ENCODE data around the gene ABLIM2. TPM values are rescaled to one million over a fixed set of nuclear protein-coding genes. Genes with fewer than 3 reads are reported as not detected.
"Not testable (repeated sequence)": the region's sequence is repeated elsewhere in the genome, so short reads cannot be mapped to it uniquely, and the experiment has no call there.

Gene ABLIM2
- total and polyA plus RNA-seq, 2 donors (not counting 1 experiment from before 2014, with no cell fraction given) = 3.3 to 79.0 TPM

GRCh38 chr4:7922466-7922865, 236.1 kb downstream of the ABLIM2 start:
- Histone ChIP-seq H3K27ac (ENCODE audit: low read length in 2 of 2) (no peak overlapping the region), H3K4me1 (ENCODE audit: control insufficient read depth in 2 of 2, insufficient read depth in 2 of 2, low read length in 2 of 2) (no peaks in the 10 kb centered on the region), H3K9ac (ENCODE audit: low read length) (no peak overlapping the region), H3K79me2 (ENCODE audit: control insufficient read depth, insufficient read depth, low read length) (no peaks in the 10 kb centered on the region), H3K9me3 (ENCODE audit: control extremely low read depth in 1 of 3, control insufficient read depth in 2 of 3, insufficient read depth in 1 of 3, low read length in 2 of 3) (no peaks in the 10 kb centered on the region), H3K36me3 (replicated peaks in 1 of 2; ENCODE audit: control extremely low read depth in 1 of 2, control insufficient read depth in 1 of 2, extremely low read depth in 1 of 2, insufficient read depth in 2 of 2, low read length in 1 of 2) (no peaks in the 10 kb centered on the region), H2AFZ (ENCODE audit: insufficient read depth, low read depth, low read length, poor library complexity, severe bottlenecking) (no peak overlapping the region), H3K27me3 (replicated peaks in 1 of 4; ENCODE audit: control extremely low read depth in 1 of 4, control insufficient read depth in 3 of 4, insufficient read depth in 4 of 4, low read length in 3 of 4) (no peaks in the 10 kb centered on the region), H4K20me1 (ENCODE audit: control insufficient read depth, insufficient read depth, low read length, poor library complexity, severe bottlenecking) (no peaks in the 10 kb centered on the region), H3K4me3 (ENCODE audit: control extremely low read depth in 1 of 5, extremely low read depth in 1 of 5, insufficient read depth in 1 of 5, low read depth in 2 of 5, low read length in 4 of 5) (no peak overlapping the region), H3K4me2 (replicated peaks; ENCODE audit: low read depth, low read length, poor library complexity, severe bottlenecking) (no peak overlapping the region)
- Mint-ChIP-seq H3K27ac (no peak overlapping the region), H3K4me3 (no peak overlapping the region), H3K4me1 (no peaks in the 10 kb centered on the region), H3K27me3 (peaks cover 9% of the 10 kb centered on the region), H3K9me3 (ENCODE audit: insufficient read depth) (no peaks in the 10 kb centered on the region)
- ChIA-PET CTCF (no interaction called here), POLR2A (no interaction called here)
- no peak for TF ChIP-seq EZH2 (IDR thresholded peaks at IDR 0.05; ENCODE audit: borderline replicate concordance, insufficient read depth, low read depth, low read length, poor library complexity, severe bottlenecking)
- TF ChIP-seq CTCF (IDR thresholded peaks at IDR 0.05) = no peak
- ATAC-seq (ENCODE audit: low read depth) (no peak), DNase-seq (no peak)
- 100% methylated on average over 4 of the region's 7 CpGs for WGBS (ENCODE audit: insufficient coverage)
- intact Hi-C loops (cut with micrococcal nuclease) = no loop called here

GRCh38 chr4:7918981-7919380, 239.6 kb downstream of the ABLIM2 start:
- no peaks in the 10 kb centered on the region for H3K79me2 ChIP-seq (ENCODE audit: control insufficient read depth, insufficient read depth, low read length)

GRCh38 chr4:7918187-7918586, 240.4 kb downstream of the ABLIM2 start:
- H3K4me3 Mint-ChIP-seq; H3K4me3 ChIP-seq (ENCODE audit: control extremely low read depth in 1 of 5, extremely low read depth in 1 of 5, insufficient read depth in 1 of 5, low read depth in 2 of 5, low read length in 4 of 5); intact Hi-C loops (cut with micrococcal nuclease); DNase-seq; H3K4me2 ChIP-seq (replicated peaks; ENCODE audit: low read depth, low read length, poor library complexity, severe bottlenecking); H3K79me2 ChIP-seq (ENCODE audit: control insufficient read depth, insufficient read depth, low read length); H3K27me3 ChIP-seq (replicated peaks in 1 of 4; ENCODE audit: control extremely low read depth in 1 of 4, control insufficient read depth in 3 of 4, insufficient read depth in 4 of 4, low read length in 3 of 4); POLR2A ChIA-PET; ATAC-seq (ENCODE audit: low read depth); H3K9ac ChIP-seq (ENCODE audit: low read length); CTCF ChIA-PET; H3K4me1 Mint-ChIP-seq; H4K20me1 ChIP-seq (ENCODE audit: control insufficient read depth, insufficient read depth, low read length, poor library complexity, severe bottlenecking); H3K9me3 ChIP-seq (ENCODE audit: control extremely low read depth in 1 of 3, control insufficient read depth in 2 of 3, insufficient read depth in 1 of 3, low read length in 2 of 3); H3K9me3 Mint-ChIP-seq (ENCODE audit: insufficient read depth); H3K27ac ChIP-seq (ENCODE audit: low read length in 2 of 2); H3K4me1 ChIP-seq (ENCODE audit: control insufficient read depth in 2 of 2, insufficient read depth in 2 of 2, low read length in 2 of 2); H3K27ac Mint-ChIP-seq; H2AFZ ChIP-seq (ENCODE audit: insufficient read depth, low read depth, low read length, poor library complexity, severe bottlenecking); H3K36me3 ChIP-seq (replicated peaks in 1 of 2; ENCODE audit: control extremely low read depth in 1 of 2, control insufficient read depth in 1 of 2, extremely low read depth in 1 of 2, insufficient read depth in 2 of 2, low read length in 1 of 2): not testable (repeated sequence)
- WGBS (ENCODE audit: insufficient coverage) = 92% methylated on average over 13 of the region's 18 CpGs
- peaks cover 20% of the 10 kb centered on the region for H3K27me3 Mint-ChIP-seq

More at GRCh38 chr4:7918981-7919380, 239.6 kb downstream of the ABLIM2 start:
- ChIA-PET POLR2A (no interaction called here), CTCF (no interaction called here)
- WGBS (ENCODE audit: insufficient coverage) = 90% methylated on average over 9 of the region's 12 CpGs
- no peaks in the 10 kb centered on the region for H3K4me1 ChIP-seq (ENCODE audit: control insufficient read depth in 2 of 2, insufficient read depth in 2 of 2, low read length in 2 of 2)
- H3K4me2 ChIP-seq (replicated peaks; ENCODE audit: low read depth, low read length, poor library complexity, severe bottlenecking) = no peak overlapping the region
- no peak overlapping the region for H2AFZ ChIP-seq (ENCODE audit: insufficient read depth, low read depth, low read length, poor library complexity, severe bottlenecking)
- no peaks in the 10 kb centered on the region for H3K27me3 ChIP-seq (replicated peaks in 1 of 4; ENCODE audit: control extremely low read depth in 1 of 4, control insufficient read depth in 3 of 4, insufficient read depth in 4 of 4, low read length in 3 of 4)
- H3K9me3 ChIP-seq (ENCODE audit: control extremely low read depth in 1 of 3, control insufficient read depth in 2 of 3, insufficient read depth in 1 of 3, low read length in 2 of 3) = no peaks in the 10 kb centered on the region
- no peak overlapping the region for H3K4me3 Mint-ChIP-seq
- ATAC-seq (ENCODE audit: low read depth) (no peak), DNase-seq (no peak)
- H3K4me3 ChIP-seq (ENCODE audit: control extremely low read depth in 1 of 5, extremely low read depth in 1 of 5, insufficient read depth in 1 of 5, low read depth in 2 of 5, low read length in 4 of 5) = no peak overlapping the region
- no peaks in the 10 kb centered on the region for H3K9me3 Mint-ChIP-seq (ENCODE audit: insufficient read depth)
- intact Hi-C loops (cut with micrococcal nuclease) = no loop called here
- no peaks in the 10 kb centered on the region for H4K20me1 ChIP-seq (ENCODE audit: control insufficient read depth, insufficient read depth, low read length, poor library complexity, severe bottlenecking)
- H3K27ac ChIP-seq (ENCODE audit: low read length in 2 of 2) = no peak overlapping the region
- peaks cover 20% of the 10 kb centered on the region for H3K27me3 Mint-ChIP-seq
- no peak overlapping the region for H3K27ac Mint-ChIP-seq
- TF ChIP-seq CTCF (IDR thresholded peaks at IDR 0.05) = no peak
- H3K4me1 Mint-ChIP-seq = no peaks in the 10 kb centered on the region
- H3K36me3 ChIP-seq (replicated peaks in 1 of 2; ENCODE audit: control extremely low read depth in 1 of 2, control insufficient read depth in 1 of 2, extremely low read depth in 1 of 2, insufficient read depth in 2 of 2, low read length in 1 of 2) = no peaks in the 10 kb centered on the region
- no peak overlapping the region for H3K9ac ChIP-seq (ENCODE audit: low read length)
